EL (cell line): ENCODE results near the gene LHX2.
A peak's percentile ranks its signal among the peaks of the same experiment; 100 is the strongest.
"Not testable (repeated sequence)": the region's sequence is repeated elsewhere in the genome, so short reads cannot be mapped to it uniquely, and the experiment has no call there.

Experiments used
- DNase-seq: peaks from one replicate; pipeline ENCODE4 v3.0.0-alpha.2; 2016

Gene LHX2, protein sequence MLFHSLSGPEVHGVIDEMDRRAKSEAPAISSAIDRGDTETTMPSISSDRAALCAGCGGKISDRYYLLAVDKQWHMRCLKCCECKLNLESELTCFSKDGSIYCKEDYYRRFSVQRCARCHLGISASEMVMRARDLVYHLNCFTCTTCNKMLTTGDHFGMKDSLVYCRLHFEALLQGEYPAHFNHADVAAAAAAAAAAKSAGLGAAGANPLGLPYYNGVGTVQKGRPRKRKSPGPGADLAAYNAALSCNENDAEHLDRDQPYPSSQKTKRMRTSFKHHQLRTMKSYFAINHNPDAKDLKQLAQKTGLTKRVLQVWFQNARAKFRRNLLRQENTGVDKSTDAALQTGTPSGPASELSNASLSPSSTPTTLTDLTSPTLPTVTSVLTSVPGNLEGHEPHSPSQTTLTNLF

DNA sequence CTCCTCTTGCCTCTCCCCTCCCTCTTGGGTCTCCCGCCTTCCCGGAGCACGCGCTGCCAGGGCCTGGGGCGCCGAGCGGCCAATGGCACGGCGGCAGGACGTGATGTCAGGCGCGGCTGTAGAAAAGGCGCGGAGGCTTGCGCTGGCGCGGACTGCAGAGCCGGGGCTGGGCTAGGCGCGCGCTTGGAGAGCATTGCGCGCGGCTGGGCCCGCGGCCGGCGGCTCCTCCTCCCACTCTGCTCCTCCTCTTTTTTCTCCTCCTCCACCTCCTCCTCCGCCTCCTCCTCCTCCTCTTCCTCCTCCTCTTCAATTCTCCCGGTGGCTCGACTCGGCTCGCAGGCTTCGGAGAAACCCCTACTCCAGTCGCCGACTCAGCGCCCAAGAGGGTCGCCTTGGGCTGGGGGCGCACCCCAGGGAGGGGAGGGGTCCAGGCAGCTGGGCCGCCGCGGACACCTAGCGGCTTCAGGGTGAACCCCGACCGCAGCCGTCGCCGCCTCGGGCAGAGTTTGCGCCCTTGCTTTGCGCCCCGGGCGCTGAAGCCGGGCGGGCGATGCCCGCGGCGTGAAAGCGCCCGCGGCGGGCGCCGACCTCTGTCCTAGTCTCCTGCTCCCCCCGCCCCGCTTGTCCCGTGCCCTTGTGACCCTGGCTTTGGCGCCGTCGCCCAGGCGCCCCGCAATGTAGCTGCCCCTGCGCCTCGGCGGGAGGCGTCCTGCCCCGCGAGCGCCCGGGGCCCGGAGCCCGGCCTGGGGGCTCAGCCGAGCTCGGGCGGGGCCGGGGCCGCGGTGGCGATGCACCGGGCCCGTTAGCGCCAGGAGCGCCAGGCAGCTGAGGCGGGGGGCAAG is at the start of gene LHX2:
Gene LHX2 (plus strand): TSS at position 309 of the 842 bp plus-strand sequence. CDS start 581 bp downstream, outside the sequence.
- peak; percentile 89 for DNase-seq

DNA sequence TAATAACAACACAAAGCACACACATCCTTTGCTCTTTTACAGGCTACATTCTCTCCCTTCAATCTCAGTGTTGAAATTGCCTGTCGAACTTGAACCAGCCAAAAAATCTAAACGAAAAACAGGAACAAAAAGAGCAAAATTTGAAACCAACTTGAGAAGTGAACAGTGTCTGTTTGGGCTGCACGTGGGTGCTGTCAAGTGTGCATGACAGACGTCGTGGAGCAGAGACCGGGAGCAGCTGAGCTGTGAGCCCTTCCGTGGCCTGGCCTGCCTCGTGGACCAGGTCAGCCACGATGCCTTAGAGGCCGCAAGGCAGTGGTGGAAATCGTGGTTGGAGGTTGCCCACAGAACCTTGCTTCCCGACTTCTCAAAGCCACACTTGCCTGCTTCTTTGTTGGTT is 46.8 kb upstream of the LHX2 start:
- DNase-seq = no peak

DNA sequence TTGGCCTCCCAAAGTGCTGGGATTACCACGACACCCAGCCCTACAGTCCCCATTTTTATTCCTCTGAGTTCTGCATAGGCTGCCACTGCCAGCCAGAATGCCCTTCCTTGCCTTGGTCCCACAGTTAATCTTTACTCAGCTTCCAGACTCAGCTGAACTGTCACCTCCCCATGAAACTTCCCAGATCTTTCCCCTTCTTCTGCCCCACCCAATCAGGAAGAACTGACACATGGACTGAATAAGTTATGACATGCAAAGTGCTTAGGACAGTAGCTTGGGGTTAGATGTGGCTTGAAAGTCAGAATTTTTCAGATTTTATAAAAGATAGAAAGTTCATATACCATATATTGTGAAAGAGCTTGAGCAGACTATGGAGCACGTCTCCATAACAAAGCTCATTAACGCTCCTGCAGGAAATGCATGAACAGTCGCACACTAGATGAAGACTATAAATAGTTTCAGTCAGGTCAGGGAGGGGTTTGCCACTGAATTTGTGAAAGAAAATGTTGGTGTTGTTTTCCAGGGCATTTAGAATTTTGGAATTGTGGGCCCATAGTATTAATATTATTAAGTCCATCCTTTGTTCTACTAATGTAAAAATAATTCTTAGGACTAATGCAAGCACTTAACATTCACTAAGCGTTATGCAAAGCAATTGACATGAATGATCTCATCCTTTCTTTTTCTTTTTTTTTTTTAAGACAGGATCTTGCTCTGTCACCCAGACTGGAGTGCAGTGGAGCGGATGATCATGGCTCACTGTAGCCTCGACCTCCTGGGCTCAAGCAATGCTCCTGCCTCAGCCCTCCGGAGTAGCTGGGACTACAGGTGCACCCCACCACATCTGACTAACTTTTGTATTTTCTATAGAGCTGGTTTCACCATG is 45.5 kb upstream of the LHX2 start:
- no peak for DNase-seq

DNA sequence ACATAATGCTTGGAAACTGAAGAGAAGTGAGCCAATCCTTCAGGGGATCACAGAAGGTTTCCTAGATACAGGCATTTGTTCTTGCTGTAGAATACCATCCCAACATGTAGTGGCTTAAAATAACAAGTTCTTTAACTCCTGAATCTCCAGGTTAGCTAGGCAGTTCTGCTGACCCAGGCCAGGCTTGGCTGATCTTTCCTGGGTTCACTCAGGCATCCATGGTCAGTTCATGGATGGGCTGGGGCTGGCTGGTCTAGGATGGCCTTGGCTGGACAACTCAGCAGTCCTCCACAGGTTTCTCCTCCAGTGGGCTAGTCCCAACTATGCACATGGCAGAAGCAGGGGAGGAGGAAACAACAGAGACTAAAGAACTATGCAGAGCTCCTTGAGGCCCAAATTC is 44.2 kb upstream of the LHX2 start:
- DNase-seq = no peak

DNA sequence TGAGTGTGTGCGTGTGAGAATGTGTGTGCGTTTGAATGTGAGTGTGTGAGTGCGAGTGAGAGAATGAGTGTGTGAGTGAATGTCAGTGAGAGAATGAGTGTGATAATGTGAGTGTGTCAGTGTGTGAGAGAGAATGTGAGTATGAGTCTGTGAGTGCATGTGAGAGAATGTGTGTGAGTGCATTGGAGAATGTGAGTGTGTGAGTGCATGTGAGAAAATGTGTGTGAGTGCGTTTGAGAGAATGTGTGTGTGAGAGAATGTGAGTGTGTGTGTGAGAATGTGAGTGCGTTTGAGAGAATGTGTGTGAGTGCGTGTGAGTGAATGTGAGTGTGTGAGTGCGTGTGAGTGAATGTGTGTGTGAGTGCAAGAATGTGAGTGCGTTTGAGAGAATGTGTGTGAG is 39.0 kb upstream of the LHX2 start:
- no peak for DNase-seq

DNA sequence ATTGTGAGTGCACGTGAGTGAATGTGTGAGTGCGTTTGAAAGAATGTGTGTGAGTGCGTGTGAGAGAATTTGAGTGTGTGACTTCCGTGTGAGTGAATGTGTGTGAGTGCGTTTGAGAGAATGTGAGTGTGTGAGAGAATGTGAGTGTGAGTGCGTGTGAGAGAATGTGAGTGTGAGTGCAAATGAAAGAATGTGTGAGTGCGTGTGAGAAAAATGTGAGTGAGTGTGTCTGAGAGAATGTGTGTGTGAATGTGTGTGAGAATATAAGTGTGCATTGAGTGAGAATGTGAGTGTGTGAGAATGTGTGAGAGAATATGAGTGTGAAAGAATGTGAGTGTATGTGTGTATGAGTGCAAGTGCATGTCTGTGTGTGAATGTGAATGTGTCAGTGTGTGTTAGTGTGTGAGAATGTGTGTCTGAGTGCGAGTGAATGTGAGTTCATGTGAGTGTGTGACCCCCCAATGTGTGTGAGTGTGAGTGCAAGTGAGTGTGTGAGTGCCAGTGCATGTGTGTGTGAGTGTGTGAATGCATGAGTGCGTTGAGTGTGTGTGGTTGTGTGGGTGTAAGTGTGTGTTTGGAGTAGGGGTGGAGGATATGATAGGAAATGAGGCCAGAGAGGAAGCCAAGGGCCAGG is 37.9 kb upstream of the LHX2 start:
- no peak for DNase-seq

DNA sequence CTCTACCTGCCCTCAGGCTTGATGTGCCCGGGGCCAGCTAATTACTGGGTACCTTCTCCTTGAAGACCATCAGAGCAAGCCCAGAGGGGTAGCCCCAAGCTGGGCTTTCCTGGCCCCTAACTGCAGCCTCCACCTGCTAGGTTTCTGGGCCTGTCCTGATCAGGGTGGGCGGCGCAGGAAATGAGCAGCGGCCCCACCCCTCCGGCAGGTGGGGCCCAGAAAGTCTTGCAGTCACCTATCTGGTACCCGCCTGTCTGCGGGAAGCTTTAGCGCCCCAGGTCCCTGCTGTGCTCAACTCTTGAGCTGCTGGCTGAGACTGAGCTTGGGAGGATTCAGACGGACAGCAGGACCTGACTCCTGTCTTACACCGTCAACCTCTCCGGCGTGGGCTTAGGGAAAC is 37.1 kb upstream of the LHX2 start:
- no peak for DNase-seq

DNA sequence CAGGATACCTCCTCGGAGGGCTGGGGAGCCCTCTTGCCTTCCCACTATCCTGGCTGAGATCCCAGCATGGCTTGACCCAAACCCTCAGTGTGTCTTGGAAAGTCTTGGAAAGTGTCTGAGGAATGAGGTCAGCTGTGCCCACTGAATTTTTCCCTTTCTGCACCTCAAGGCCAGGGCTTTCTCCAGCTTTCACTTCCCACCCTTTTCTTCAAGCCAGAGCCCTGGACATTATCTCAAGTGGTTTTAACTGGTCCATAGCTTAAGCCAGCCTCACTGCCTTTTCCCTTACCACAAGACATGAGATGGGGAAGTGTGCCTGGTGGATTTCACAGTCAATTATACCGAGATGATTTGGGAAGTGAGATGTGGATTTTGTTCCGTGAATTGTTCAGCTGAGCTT is 35.7 kb upstream of the LHX2 start:
- DNase-seq = no peak

DNA sequence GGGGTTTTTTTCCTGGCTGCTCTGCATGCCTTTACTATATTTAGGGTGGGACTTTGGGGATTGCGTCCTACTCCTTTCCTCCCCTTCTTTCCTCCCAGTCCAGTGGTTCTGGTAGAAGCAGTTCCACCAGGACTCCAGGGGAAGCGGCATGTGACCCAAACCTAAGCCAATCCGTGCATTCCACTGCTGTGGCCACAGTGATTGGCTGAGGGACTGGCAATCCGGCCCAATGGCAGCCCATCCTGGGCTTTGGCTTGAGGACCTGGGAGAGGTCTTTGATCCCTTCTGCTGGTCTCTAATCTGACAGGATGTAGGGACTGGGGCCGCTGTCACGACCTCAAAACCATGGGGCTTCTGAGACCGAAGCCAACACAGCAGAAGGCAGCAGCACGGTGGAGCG is 35.0 kb upstream of the LHX2 start:
- not testable (repeated sequence) for DNase-seq

DNA sequence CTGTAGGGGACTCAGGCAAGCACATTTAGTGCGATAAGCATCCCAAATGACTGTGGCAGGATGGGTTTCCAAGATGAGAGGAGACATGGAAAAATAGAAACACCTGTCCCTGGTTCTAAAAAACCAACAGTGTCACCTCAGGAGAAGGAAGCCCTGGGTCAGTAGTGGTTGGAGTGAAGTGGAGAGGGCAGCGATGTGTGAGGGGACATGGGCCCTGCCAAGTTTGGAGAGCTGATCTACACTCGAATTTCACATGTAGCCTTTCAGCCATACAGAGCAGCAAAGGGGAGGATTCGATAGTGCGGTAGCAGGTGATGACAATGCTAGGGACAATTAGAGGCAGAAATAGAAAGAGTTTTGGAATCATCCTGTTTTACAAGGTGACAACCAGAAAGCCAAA is 32.6 kb upstream of the LHX2 start:
- no peak for DNase-seq

DNA sequence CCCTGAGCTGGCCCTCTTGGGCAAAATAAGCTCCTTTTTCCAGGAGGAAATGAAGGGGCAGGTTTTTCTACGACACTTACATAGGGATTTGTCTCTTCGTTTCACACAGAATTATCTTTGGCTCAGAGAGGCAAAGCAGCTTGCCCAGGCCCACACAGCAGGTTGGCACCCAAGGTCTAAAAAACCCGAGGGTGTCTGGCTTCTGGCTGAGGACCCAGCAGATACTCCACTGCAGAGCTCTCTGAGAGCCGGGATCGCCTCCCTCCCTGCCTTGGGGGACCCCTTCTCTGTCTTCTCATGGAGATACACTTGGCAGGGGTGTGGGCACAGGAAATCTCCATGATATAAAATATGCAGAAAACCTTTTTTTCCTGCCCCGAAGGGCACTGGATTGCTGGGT is 29.0 kb upstream of the LHX2 start:
- DNase-seq = no peak

DNA sequence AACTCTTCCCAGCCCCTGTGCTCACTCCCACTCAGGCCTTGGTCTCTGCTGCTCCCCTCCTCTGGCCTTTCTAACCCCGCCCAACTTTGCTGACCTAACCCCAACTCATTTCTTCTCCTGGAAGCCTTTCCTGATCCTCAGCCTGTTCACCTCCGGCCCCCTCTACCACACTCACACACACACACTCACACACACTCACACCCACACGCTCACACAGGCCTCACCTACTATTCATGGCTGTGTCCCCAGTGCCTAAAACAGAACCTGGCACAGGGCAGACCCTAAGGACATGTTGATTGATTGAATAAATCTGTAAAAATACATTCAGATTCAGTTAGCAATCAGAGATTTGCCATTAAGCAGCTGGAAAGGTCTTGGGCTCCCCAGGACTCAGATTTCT is 28.5 kb upstream of the LHX2 start:
- DNase-seq = no peak

DNA sequence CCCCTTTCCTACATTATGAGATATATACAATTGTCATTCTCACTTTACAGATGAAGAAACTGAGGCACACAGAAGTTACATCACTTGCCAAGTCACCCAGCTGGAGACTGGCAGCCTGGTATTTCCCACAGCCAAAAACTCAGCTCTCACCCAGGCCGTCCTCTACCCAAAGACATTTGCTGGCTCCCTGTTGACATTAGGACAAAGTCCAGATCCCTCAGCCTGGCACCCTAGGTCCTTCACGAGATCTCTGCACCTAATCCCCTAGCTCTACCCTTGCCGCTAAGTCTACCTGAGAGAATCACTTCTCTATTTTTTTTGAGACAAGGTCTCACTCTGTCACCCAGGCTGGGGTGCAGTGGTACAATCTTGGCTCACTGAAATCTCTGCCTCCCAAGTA is 26.8 kb upstream of the LHX2 start:
- DNase-seq = no peak

DNA sequence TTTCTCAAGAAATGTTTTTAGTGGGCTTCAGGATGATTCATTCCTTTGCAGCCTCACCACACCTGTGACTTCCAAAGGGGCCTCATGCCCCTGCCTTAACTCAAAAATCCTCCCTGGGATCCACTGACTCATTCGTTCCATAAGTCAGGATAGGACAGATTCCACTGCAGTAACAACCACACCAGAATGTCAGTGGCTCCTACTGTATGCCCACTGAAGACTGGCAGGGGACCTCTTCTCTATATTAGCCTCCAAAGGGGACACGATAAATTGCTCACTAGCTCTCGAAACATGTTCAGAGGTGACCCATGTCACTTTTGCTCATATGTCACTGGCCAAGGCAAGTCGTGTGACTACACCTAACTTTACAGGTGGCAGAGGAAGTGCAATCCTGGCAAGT is 25.7 kb upstream of the LHX2 start:
- no peak for DNase-seq

DNA sequence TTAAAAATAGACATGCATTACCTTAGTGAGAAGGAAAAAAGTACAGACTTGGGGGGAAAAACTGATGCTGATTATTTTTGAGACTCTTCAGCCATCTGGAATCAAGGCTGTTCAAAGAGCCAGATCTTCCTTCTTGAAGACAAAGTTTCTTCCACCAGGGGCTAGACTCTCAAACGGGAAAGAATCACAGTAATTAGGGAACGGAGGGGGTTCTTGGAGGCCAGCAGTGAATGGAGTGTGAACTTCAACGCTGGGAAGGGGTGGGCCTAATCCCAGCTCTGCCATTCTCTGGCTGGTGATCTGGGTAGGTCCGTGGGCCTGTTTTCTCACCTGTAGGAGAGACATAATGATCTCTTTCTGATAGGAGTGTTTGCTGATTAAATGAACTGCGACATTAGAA is 21.1 kb upstream of the LHX2 start:
- no peak for DNase-seq

DNA sequence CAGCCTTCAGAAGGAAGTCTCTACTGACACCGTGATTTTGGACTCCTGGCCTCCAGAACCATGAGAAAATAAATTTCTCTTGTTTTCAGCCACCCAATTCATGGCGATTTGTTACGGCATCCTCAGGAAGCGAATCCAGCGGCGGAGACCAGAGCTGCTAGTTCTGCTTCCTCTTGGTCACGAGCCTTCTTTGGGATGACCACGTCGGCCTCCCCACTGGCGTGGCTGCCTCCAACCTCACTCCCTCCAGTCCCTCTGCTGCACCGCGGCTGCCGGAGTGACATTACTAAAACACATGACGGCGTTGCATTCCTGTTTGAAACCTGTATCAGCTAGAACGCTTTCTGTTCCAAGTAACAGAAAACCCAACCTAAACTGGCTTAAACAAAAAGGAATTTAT is 18.9 kb upstream of the LHX2 start:
- DNase-seq = not testable (repeated sequence)

DNA sequence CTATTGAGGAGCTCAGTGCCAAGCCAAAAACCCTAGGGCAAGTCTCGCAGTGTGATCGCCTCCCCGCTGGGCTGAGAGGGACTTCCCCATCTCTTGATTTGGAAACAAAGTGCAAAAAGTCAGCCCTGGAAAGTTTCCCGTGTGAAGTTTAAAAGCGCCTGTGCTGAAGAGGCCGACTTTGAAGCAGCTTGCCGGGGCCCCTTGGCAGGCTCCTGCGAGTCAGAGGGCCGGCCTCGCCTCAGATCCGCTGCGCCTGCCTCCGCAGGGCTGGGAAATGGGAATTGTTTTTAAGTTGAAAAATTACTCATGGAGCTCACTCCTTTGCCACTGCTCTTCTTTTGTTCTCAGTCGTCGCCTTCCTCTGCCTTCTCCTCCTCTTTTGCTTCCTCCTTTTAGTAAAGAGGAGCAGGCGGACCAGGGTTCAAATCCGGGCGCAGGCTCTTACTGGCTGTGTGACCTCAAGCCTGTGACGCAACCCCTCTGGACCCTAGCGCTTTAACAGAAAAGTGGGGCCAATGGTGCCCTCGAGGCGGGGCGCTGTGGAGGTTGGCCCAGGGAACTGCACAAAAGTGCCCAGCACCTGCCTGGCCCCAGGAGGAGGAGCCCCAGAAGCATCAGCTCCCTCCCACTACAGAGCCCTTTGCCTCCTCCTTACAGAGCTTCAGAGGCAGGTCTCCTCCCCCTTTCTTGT is 14.7 kb upstream of the LHX2 start:
- DNase-seq = peak; percentile 26

DNA sequence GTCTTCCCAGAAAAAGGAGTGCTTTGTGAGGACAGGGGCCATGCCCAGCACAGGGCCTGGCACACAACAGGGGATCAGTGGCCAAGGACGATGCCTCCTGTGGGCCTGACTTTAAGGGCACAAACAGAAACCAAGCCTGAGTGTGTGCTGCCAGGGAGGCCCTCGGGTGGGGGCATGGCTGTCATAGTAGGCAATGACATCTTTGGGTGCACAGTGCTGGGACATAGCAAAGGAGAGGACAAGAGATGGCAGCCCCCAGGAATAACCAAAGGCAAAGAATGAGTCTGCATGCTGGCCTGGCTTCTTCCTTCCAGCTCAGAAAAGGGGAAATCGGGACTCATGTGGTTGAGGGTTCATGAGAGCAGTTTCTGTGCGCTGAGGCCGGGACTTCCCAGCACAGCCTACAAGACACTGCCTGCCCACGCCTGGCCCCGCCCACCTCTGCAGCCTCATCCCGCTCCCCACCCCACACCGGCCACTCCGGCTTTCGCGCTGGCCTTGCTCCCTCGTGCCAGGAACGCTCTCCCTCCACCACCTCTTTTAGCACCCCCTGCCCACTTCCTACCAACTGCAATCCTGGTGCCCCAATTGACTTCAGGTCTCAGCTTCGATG is 13.8 kb upstream of the LHX2 start:
- peak; percentile 22 for DNase-seq

DNA sequence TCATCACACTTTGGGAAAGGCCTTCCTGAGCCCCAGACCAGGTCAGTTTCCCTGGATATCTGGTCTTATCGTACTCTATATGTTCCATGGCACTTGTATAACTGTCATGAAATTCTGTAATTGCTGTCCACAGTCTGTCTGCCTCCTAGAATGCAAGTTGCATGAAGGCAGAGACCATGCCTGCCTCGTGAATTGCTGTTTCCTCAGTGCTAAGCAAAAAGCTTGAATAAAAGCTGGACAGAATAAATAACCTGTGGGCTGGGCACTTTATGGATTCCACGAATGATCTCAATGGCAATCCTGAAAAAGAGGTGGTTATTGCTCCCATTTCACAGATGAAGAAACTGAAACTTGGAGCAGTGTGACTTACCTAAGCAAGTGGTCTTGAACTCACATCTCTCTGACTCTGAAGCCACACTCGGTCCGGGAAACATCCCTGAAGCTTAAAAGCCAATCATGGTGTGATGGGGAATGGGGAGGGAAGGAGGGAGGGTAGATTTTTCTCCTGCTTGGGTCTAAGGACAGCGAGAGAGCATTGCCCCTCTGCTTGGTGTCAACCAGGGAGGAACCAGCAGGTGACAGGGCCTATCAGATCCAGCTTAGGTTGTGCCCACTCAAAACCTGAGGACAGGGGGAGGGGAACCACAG is 13.2 kb upstream of the LHX2 start:
- no peak for DNase-seq

DNA sequence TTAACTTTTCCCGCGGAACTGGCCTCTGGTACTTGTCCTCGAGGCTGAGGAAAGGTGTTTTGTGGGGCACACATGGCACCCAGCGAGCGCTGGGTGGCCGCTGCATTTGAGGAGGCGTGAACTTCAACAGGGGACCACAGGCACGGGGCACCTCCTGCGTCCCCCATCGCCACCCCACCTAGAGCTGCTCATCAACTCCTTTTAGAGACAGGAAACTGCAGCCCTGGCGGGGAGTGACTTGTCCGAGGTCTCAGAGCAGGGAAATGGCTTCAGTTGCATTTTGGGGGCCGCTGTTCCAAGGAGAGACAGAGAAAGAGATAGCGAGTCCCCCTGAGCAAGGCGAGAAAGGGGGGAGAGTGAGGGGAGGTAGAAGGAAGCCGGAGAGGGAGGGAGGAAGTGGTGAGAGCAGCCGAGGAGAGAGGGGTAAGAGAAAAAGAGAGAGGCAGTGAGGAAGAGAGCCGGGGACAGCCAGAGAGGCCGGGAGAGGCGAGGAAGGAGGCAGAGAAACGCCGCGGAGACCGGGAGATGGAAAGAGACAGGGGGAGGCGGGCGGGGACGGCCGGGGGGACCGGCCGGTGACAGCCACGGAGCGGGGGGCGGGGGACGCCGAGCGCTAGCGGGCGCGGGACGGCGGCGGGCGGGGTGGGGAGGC is 12.5 kb upstream of the LHX2 start:
- DNase-seq = no peak

DNA sequence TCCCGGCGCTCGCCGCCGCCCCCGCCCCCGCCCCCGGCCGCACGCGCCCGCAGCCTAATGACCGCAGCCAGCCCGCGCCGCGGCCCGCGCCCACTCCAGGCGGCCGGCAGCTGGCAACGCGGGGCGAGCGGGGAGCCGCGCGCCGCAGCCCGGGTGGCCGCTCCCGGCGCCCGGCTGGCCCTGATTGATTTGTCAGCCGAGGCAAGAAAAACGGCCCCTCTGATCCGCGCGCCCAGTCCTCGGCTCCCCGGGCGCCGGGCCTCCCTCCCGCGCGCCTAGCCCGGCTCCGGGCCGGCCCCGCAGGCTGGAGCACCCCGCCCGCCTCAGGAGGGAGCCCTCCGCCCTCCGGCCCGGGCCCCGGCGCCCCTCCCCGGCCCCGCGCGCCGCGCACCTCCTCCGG is 11.9 kb upstream of the LHX2 start:
- no peak for DNase-seq
